GM12878 (cell line): ENCODE measurements around the gene PRPS2. TPM values are rescaled to one million over a fixed set of nuclear protein-coding genes. Genes with fewer than 3 reads are reported as not detected.

Experiments
- ATAC-seq: fragments of 200-7000 bp; cut with Tn5 transposase; 3 replicates; pipeline ENCODE4 v1.9.1; 2020; ENCODE audit warnings: mild to moderate bottlenecking, moderate library complexity
- BruUV-seq: library from RNA; stranded (reverse); fragments of 400-500 nt; replicated peaks from 2 replicates; lab custom pipeline; 2021; lab: Mats Ljungman, UMichigan
- CTCF ChIA-PET: fragments of 300-600 bp; sonication (Branson Sonifier 250); formaldehyde crosslinking; extraction: SDS; loops from one replicate; lab custom pipeline; 2021; ENCODE audit warnings: inconsistent platforms; lab: Yijun Ruan, JAX
- POLR2A ChIA-PET: fragments of 350-600 bp; formaldehyde crosslinking; extraction: SDS; loops from one replicate; lab custom pipeline; 2021; ENCODE audit warnings: inconsistent platforms; lab: Charles Lee
- RAD21 ChIA-PET: fragments of 300-600 bp; sonication (Branson Sonifier 250); formaldehyde crosslinking; loops from one replicate; lab custom pipeline; 2023; ENCODE audit warnings: antibody characterized with exemption; ENCODE audit not compliant: unreplicated experiment; lab: Charles Lee
- SMC1A ChIA-PET: fragments of 300-600 bp; sonication (Branson Sonifier 250); formaldehyde crosslinking; loops from one replicate; lab custom pipeline; 2023; ENCODE audit not compliant: unreplicated experiment, uncharacterized antibody; lab: Charles Lee
- DNase-seq: peaks from one replicate; pipeline ENCODE4 v3.0.0-alpha.2; 2011; ENCODE audit warnings: low read depth, low spot score
- FAIRE-seq: peaks from 3 replicates; lab custom pipeline; 2011; peaks lifted over from hg19 to GRCh38; lab: Jason Lieb, UNC
- H2AFZ ChIP-seq: 2 replicates; pipeline ENCODE4 v1.6.0; 2011; ENCODE audit warnings: low read depth, low read length, control low read depth; ENCODE audit not compliant: control insufficient read depth
- H3K27ac ChIP-seq: 2 replicates; pipeline ENCODE4 v1.5.1; 2011; ENCODE audit warnings: control low read depth; ENCODE audit not compliant: control insufficient read depth, insufficient read depth
- H3K27me3 ChIP-seq, 2 experiments: replicated peaks in 1 of 2; 2 replicates each; pipeline versions ENCODE4 v1.6.0 to v1.6.1; 2011; ENCODE audit warnings: low read length in 1 of 2; ENCODE audit not compliant: control insufficient read depth in 2 of 2, insufficient read depth in 2 of 2
- H3K36me3 ChIP-seq, 2 experiments: 2 replicates each; pipeline ENCODE4 v1.5.1; 2011; ENCODE audit warnings: low read length in 1 of 2; ENCODE audit not compliant: control insufficient read depth in 2 of 2, insufficient read depth in 2 of 2
- H3K4me1 ChIP-seq: 2 replicates; pipeline ENCODE4 v1.6.1; 2011; ENCODE audit warnings: mild to moderate bottlenecking, low read length, moderate library complexity, mixed read lengths; ENCODE audit not compliant: control insufficient read depth, insufficient read depth
- H3K4me2 ChIP-seq: 2 replicates; pipeline ENCODE4 v1.6.0; 2011; ENCODE audit warnings: control low read depth; ENCODE audit not compliant: control insufficient read depth, insufficient read depth
- H3K4me3 ChIP-seq: fragments of 200-600 bp; sonication (generic); 2 replicates; pipeline ENCODE4 v1.5.1; 2016
- H3K79me2 ChIP-seq: 2 replicates; pipeline ENCODE4 v1.6.0; 2011; ENCODE audit warnings: low read length; ENCODE audit not compliant: control insufficient read depth, insufficient read depth
- H3K9ac ChIP-seq: 2 replicates; pipeline ENCODE4 v1.8.0; 2011; ENCODE audit warnings: low read length, control low read depth, mixed read lengths; ENCODE audit not compliant: control insufficient read depth, insufficient read depth
- H3K9me3 ChIP-seq: replicated peaks from 3 replicates; pipeline ENCODE4 v1.5.1; 2011; ENCODE audit warnings: mild to moderate bottlenecking, low read length; ENCODE audit not compliant: control insufficient read depth, insufficient read depth
- H4K20me1 ChIP-seq: 2 replicates; pipeline ENCODE4 v1.6.0; 2011; ENCODE audit not compliant: control insufficient read depth, insufficient read depth
- BCL11A ChIP-seq: IDR thresholded peaks from 2 replicates; pipeline ENCODE4 v1.6.1; 2011; ENCODE audit warnings: low read depth, low read length
- HDAC6 ChIP-seq: fragments of 200-600 bp; sonication (generic); IDR thresholded peaks from one replicate; pipeline ENCODE4 v1.8.0; 2017; ENCODE audit warnings: antibody characterized with exemption; ENCODE audit not compliant: unreplicated experiment
- MEF2B ChIP-seq: fragments of 450-650 bp; IDR thresholded peaks from 2 replicates; pipeline ENCODE4 v1.6.1; 2018; ENCODE audit warnings: mild to moderate bottlenecking, moderate library complexity; ENCODE audit not compliant: partially characterized antibody, poor library complexity, severe bottlenecking
- MLLT1 ChIP-seq: fragments of 450-650 bp; IDR thresholded peaks from 2 replicates; pipeline ENCODE4 v1.6.1; 2016; ENCODE audit warnings: mild to moderate bottlenecking
- MTA2 ChIP-seq: fragments of 450-650 bp; IDR thresholded peaks from 2 replicates; pipeline ENCODE4 v1.6.1; 2016; ENCODE audit warnings: low read depth, mild to moderate bottlenecking, moderate library complexity
- MTA3 ChIP-seq: IDR thresholded peaks from 2 replicates; pipeline ENCODE4 v1.6.1; 2012; ENCODE audit warnings: low read length, inconsistent platforms, borderline replicate concordance
- PAX5 ChIP-seq: IDR thresholded peaks from 2 replicates; pipeline ENCODE4 v1.6.1; 2011; ENCODE audit warnings: low read depth, low read length, borderline replicate concordance
- PML ChIP-seq: IDR thresholded peaks from 2 replicates; pipeline ENCODE4 v1.6.1; 2012; ENCODE audit warnings: low read length, inconsistent platforms
- SREBF2 ChIP-seq: IDR thresholded peaks from 2 replicates; pipeline ENCODE4 v1.6.1; 2012; ENCODE audit warnings: mild to moderate bottlenecking, low read length
- ZBED1 ChIP-seq: IDR thresholded peaks from 2 replicates; pipeline ENCODE4 v1.6.1; 2016; ENCODE audit warnings: borderline replicate concordance
- WGBS: methylation state at CpG from one replicate; pipeline ENCODE4 v1.1.6; 2016; ENCODE audit warnings: low lambda C conversion rate; ENCODE audit not compliant: insufficient replicate concordance, insufficient coverage; ENCODE audit errors: missing lambda C conversion rate; 5-methylcytosine and 5-hydroxymethylcytosine counted together
- in situ Hi-C: fragments of 300-500 bp; cut with MboI; formaldehyde crosslinking; loops from 9 replicates; pipeline ENCODE4 v1.14.3; 2018; ENCODE audit warnings: mixed read lengths
- intact Hi-C: fragments of 100-400 bp; cut with micrococcal nuclease; formaldehyde crosslinking; loops from one replicate; pipeline ENCODE4 v1.14.2; 2022; ENCODE audit not compliant: unreplicated experiment
- polyA plus RNA-seq, 11 experiments: library from polyadenylated mRNA; depleted of rRNA in 4 of 11; unstranded in 6 of 11; stranded (reverse) in 5 of 11; fragments of >200 nt; fragmentation: Nextera tagmentation in 4 of 11; fragmentation: Illumina TruSeq in 1 of 11; extraction: Ambion mirVana in 4 of 11; extraction: Trizol in 1 of 11; gene quantifications; 1 replicate in 1 of 11; 2 replicates in 10 of 11; pipeline versions ENCODE4 v1.2.1 to v1.2.3, GENCODE V29; 2011 to 2016; ENCODE audit warnings: inconsistent platforms in 2 of 11, missing spikeins in 2 of 11, low read depth in 1 of 11
- total RNA-seq, 4 experiments: library from RNA; depleted of rRNA in 3 of 4; stranded (reverse); fragments of >200 nt in 3 of 4; fragmentation: Illumina TruSeq in 1 of 4; extraction: Trizol in 1 of 4; gene quantifications; 2 replicates each; pipeline versions ENCODE4 v1.2.1 to v1.2.3, GENCODE V29; 2013 to 2021
- TF ChIP-seq, protein P1 (sequence below): fragments of 450-650 bp; IDR thresholded peaks from 2 replicates; pipeline ENCODE4 v1.6.1; 2016; ENCODE audit warnings: mild to moderate bottlenecking, moderate library complexity, borderline replicate concordance

Gene PRPS2
- total and polyA plus RNA-seq, 10 of the 15 experiments (the other 5 are each of a cell fraction or from before 2014, with no cell fraction given) = 44.1 to 102 (median 58.2) TPM

GRCh38 chrX:12871257-12871656 lies 80.0 kb downstream of the PRPS2 start:
- FAIRE-seq (no peak), DNase-seq (no peak), ATAC-seq (no peak)
- H3K9me3 ChIP-seq = no peaks in the 10 kb centered on the region; the same call in 1 of the 3 replicates
- peaks cover 81% of the 10 kb centered on the region for H3K79me2 ChIP-seq
- TF ChIP-seq, protein P1, sequence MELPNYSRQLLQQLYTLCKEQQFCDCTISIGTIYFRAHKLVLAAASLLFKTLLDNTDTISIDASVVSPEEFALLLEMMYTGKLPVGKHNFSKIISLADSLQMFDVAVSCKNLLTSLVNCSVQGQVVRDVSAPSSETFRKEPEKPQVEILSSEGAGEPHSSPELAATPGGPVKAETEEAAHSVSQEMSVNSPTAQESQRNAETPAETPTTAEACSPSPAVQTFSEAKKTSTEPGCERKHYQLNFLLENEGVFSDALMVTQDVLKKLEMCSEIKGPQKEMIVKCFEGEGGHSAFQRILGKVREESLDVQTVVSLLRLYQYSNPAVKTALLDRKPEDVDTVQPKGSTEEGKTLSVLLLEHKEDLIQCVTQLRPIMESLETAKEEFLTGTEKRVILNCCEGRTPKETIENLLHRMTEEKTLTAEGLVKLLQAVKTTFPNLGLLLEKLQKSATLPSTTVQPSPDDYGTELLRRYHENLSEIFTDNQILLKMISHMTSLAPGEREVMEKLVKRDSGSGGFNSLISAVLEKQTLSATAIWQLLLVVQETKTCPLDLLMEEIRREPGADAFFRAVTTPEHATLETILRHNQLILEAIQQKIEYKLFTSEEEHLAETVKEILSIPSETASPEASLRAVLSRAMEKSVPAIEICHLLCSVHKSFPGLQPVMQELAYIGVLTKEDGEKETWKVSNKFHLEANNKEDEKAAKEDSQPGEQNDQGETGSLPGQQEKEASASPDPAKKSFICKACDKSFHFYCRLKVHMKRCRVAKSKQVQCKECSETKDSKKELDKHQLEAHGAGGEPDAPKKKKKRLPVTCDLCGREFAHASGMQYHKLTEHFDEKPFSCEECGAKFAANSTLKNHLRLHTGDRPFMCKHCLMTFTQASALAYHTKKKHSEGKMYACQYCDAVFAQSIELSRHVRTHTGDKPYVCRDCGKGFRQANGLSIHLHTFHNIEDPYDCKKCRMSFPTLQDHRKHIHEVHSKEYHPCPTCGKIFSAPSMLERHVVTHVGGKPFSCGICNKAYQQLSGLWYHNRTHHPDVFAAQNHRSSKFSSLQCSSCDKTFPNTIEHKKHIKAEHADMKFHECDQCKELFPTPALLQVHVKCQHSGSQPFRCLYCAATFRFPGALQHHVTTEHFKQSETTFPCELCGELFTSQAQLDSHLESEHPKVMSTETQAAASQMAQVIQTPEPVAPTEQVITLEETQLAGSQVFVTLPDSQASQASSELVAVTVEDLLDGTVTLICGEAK = no peak
- TF ChIP-seq MEF2B = peak; percentile 64
- no peak for TF ChIP-seq PML
- peak; percentile 36; the same call in 1 of the 2 replicates for TF ChIP-seq MLLT1
- TF ChIP-seq HDAC6 = no peak
- no peak for TF ChIP-seq ZBED1
- TF ChIP-seq MTA3 = no peak
- no peak for TF ChIP-seq BCL11A
- TF ChIP-seq MTA2 = no peak
- TF ChIP-seq SREBF2 = no peak
- no peak for TF ChIP-seq PAX5
- H3K4me1 ChIP-seq = peaks cover 26% of the 10 kb centered on the region
- peak overlapping the region; percentile 71; the same call in 1 of the 2 replicates for H3K4me3 ChIP-seq
- ChIA-PET RAD21 (interaction anchor here (2.6 kb wide), 1 partner anchor 19 kb away, joined by 12 read pairs; no protein-coding TSS in a partner anchor), SMC1A (interaction anchor here (1.0 to 8.0 kb wide), 6 partner anchors 9 to 70 kb away, joined by 3 to 77 read pairs (median 10); no protein-coding TSS in a partner anchor), CTCF (interaction anchor here (1.0 to 2.5 kb wide), 2 partner anchors 26 to 29 kb away, joined by 3 to 5 read pairs; no protein-coding TSS in a partner anchor), POLR2A (interaction anchor here (0.6 to 1.8 kb wide), 3 partner anchors 19 to 206 kb away, joined by 3 to 8 read pairs (median 8); no protein-coding TSS in a partner anchor)
- H3K36me3 ChIP-seq = peaks cover 2 to 18% of the 10 kb centered on the region in 2 experiments
- in situ Hi-C loops = no loop called here
- no peaks in the 10 kb centered on the region for H3K27me3 ChIP-seq
- H3K27ac ChIP-seq = peak overlapping the region; percentile 56
- intact Hi-C loops = no loop called here
- WGBS = 66% methylated on average over 6 of the region's 6 CpGs
- no peaks in the 10 kb centered on the region for H4K20me1 ChIP-seq
- H3K4me2 ChIP-seq = peak overlapping the region; percentile 73
- BruUV-seq = no TSS peak
- H3K9ac ChIP-seq = peak overlapping the region; percentile 55
- no peak overlapping the region for H2AFZ ChIP-seq
